ENCODE results near the gene ADGRV1. TPM values are rescaled to one million over a fixed set of nuclear protein-coding genes. Genes with fewer than 3 reads are reported as not detected.

Gene ADGRV1
- polyA plus RNA-seq, 2 of the 4 experiments (the other 2 are of a cell fraction), result 0.70 to 3.7 TPM

DNA sequence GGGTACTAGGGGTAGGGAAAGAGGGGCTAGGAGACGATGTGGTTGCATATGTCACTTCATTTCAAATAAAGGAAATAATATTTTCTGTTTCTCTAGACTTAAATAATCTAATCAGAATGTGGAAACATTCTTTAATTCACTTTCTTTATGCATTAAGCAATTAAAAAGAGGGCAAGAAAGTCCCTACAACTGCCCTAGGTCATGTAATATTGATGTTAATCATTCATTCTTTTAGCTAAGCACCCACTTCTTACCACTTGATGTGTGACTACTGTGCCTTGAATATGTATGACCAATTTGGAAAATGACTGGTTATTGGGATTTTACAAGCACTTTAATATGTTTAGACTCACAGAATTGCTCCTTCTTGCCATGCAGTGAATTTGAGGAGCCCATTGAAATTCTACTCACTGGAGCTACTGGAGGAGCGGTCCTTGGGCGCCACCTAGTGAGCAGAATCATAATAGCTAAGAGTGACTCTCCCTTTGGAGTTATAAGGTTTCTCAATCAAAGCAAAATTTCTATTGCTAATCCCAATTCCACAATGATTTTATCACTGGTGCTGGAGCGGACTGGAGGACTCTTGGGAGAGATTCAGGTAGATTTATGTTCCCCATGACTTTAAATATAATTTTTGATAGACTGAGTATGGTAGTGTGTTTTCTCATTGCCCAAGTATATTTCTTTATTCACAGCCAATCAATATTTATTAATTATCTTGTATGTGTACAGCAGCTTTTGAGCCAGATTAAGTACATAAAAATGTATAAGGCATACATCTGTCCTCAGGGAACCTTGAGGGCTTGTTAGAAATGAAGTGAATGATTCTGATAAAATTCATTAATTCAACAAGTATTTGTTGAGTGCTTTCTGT, 225.1 kb downstream of the ADGRV1 start:
- peak; percentile 13 to 58 for DNase-seq (ENCODE audit: low read depth in 1 of 2, low spot score in 1 of 2)
- WGBS (ENCODE audit: missing lambda C conversion rate), result 6% methylated on average over 4 of the region's 4 CpGs
- CTCF ChIA-PET, result interaction anchor here (0.6 to 4.3 kb wide), 32 partner anchors 8 to 1060 kb away, joined by 3 to 41 read pairs (median 4); no protein-coding TSS in a partner anchor
- peak; percentile 95 to 97 for ATAC-seq
- TF ChIP-seq SMC3 (IDR thresholded peaks at IDR 0.05) (peak; percentile 66), FOXS1 (CRISPR knock-in tag; IDR thresholded peaks at IDR 0.05) (no peak), RAD21 (conservative IDR thresholded peaks at IDR 0.05 in 1 of 2, IDR thresholded peaks at IDR 0.05 in 1 of 2) (peak; percentile 89 to 92)
- TF ChIP-seq, protein P1, sequence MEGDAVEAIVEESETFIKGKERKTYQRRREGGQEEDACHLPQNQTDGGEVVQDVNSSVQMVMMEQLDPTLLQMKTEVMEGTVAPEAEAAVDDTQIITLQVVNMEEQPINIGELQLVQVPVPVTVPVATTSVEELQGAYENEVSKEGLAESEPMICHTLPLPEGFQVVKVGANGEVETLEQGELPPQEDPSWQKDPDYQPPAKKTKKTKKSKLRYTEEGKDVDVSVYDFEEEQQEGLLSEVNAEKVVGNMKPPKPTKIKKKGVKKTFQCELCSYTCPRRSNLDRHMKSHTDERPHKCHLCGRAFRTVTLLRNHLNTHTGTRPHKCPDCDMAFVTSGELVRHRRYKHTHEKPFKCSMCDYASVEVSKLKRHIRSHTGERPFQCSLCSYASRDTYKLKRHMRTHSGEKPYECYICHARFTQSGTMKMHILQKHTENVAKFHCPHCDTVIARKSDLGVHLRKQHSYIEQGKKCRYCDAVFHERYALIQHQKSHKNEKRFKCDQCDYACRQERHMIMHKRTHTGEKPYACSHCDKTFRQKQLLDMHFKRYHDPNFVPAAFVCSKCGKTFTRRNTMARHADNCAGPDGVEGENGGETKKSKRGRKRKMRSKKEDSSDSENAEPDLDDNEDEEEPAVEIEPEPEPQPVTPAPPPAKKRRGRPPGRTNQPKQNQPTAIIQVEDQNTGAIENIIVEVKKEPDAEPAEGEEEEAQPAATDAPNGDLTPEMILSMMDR (IDR thresholded peaks at IDR 0.05), result peak; percentile 89
- Histone ChIP-seq H3K27ac (no peak overlapping the region), H3K4me3 (no peak overlapping the region), H3K4me1 (no peaks in the 10 kb centered on the region), H3K4me2 (no peak overlapping the region), H3K9me3 (no peaks in the 10 kb centered on the region)
- POLR2A ChIA-PET, result no interaction called here
- FAIRE-seq, result peak; percentile 51

GRCh38 chr5:90786756-90787155, 228.2 kb downstream of the ADGRV1 start:
- H3K9me3 ChIP-seq, result no peaks in the 10 kb centered on the region
- H3K4me3 ChIP-seq, result no peak overlapping the region
- CTCF ChIA-PET, result interaction anchor here (1.3 to 4.3 kb wide), 2 partner anchors 47 to 78 kb away, joined by 3 to 41 read pairs; no protein-coding TSS in a partner anchor
- TF ChIP-seq ZSCAN20 (CRISPR knock-in tag; IDR thresholded peaks at IDR 0.05), result no peak
- H3K4me1 ChIP-seq, result no peaks in the 10 kb centered on the region
- H3K27ac ChIP-seq, result no peak overlapping the region
- FAIRE-seq, result no peak
- no peak for ATAC-seq
- no peak for DNase-seq (ENCODE audit: low read depth in 1 of 2, low spot score in 1 of 2)
- 23% methylated on average over 4 of the region's 4 CpGs for WGBS (ENCODE audit: missing lambda C conversion rate)
- POLR2A ChIA-PET, result no interaction called here
- H3K4me2 ChIP-seq, result no peak overlapping the region

GRCh38 chr5:90792725-90793124, 234.1 kb downstream of the ADGRV1 start:
- Histone ChIP-seq H3K27ac (no peak overlapping the region), H3K4me2 (no peak overlapping the region), H3K9me3 (0 out of 3 replicates have a peak, but pooled peaks cover 2% of the 10 kb centered on the region), H3K4me3 (no peak overlapping the region), H3K4me1 (no peaks in the 10 kb centered on the region)
- TF ChIP-seq CEBPB (IDR thresholded peaks at IDR 0.05) (no peak), RAD21 (conservative IDR thresholded peaks at IDR 0.05 in 1 of 2, IDR thresholded peaks at IDR 0.05 in 1 of 2) (no peak), MAFK (IDR thresholded peaks at IDR 0.05; ENCODE audit: partially characterized antibody) (no peak), TFCP2L1 (CRISPR knock-in tag; IDR thresholded peaks at IDR 0.05) (no peak), POLR2A (IDR thresholded peaks at IDR 0.05; ENCODE audit: low read length) (no peak), TP53 (CRISPR knock-in tag; IDR thresholded peaks at IDR 0.05) (no peak), JUNB (IDR thresholded peaks at IDR 0.05) (no peak), POLR2AphosphoS2 (conservative IDR thresholded peaks at IDR 0.05; ENCODE audit: low read length) (no peak), EHF (CRISPR knock-in tag; IDR thresholded peaks at IDR 0.05) (no peak), KDM5A (IDR thresholded peaks at IDR 0.05) (no peak), SREBF2 (IDR thresholded peaks at IDR 0.05) (no peak), HOXA7 (CRISPR knock-in tag; IDR thresholded peaks at IDR 0.05) (no peak), FOSB (CRISPR knock-in tag; IDR thresholded peaks at IDR 0.05) (no peak), HDAC2 (IDR thresholded peaks at IDR 0.05) (no peak), ZNF302 (CRISPR knock-in tag; IDR thresholded peaks at IDR 0.05) (no peak), USF2 (IDR thresholded peaks at IDR 0.05) (no peak), ZFP36 (IDR thresholded peaks at IDR 0.05; ENCODE audit: borderline replicate concordance, partially characterized antibody) (no peak), ESRRA (IDR thresholded peaks at IDR 0.05; ENCODE audit: borderline replicate concordance, low read length) (no peak), HMGXB4 (CRISPR knock-in tag; IDR thresholded peaks at IDR 0.05; ENCODE audit: borderline replicate concordance) (no peak)
- TF ChIP-seq, protein P2, sequence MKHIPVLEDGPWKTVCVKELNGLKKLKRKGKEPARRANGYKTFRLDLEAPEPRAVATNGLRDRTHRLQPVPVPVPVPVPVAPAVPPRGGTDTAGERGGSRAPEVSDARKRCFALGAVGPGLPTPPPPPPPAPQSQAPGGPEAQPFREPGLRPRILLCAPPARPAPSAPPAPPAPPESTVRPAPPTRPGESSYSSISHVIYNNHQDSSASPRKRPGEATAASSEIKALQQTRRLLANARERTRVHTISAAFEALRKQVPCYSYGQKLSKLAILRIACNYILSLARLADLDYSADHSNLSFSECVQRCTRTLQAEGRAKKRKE (CRISPR knock-in tag; IDR thresholded peaks at IDR 0.05; ENCODE audit: low read depth), result no peak
- FAIRE-seq (no peak), DNase-seq (ENCODE audit: low read depth in 1 of 2, low spot score in 1 of 2) (no peak), ATAC-seq (no peak)
- CTCF ChIA-PET, result interaction anchor here (0.8 to 5.5 kb wide), 4 partner anchors 9 to 627 kb away, joined by 4 to 40 read pairs (median 10); no protein-coding TSS in a partner anchor
- POLR2A ChIA-PET, result no interaction called here
- 27% methylated on average over 3 of the region's 3 CpGs for WGBS (ENCODE audit: missing lambda C conversion rate)
